Frontal cortex (tissue), 4 donors: ENCODE measurements around the gene FFAR1. TPM values are rescaled to one million over a fixed set of nuclear protein-coding genes. Genes with fewer than 3 reads are reported as not detected.

Source experiments
- DNase-seq, 2 donors: peaks; one replicate each; pipeline ENCODE4 v3.0.0; 2012; ENCODE audit warnings: low spot score in 2 of 2
- FAIRE-seq: peaks from 2 replicates; lab custom pipeline; 2012; peaks lifted over from hg19 to GRCh38; lab: Jason Lieb, UNC
- total RNA-seq: library from RNA; depleted of rRNA; stranded (reverse); fragments of >200 nt; gene quantifications from one replicate; pipeline ENCODE4 v1.2.3, GENCODE V29; 2014
- donor health status: control.
- donor health status: control.
- donor health status: control.

The FFAR1 gene
- total RNA-seq, 1 donor from 2014 or later = not detected

DNA sequence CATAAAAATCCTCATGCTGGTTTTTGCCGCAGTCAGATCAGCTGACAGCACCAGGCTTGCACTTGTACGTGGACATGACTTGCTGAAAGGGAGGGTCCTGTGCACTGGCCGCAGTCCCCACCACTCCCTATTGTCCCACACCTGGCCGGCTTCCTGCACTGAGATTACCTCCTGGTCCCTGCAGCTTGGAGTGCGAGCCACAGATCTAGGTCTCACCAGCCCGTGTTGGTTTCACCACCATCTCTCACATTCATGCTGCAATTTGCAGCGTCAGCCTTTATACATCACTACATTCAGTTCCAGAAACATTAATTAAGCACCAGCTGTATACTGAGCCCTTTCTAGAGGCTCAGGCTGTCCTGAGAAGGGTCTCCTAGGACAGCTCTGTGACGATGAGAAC lies 33.7 kb upstream of the FFAR1 start:
- FAIRE-seq = no peak
- no peak for DNase-seq

- no peak for FAIRE-seq
- no peak for DNase-seq
Observed at GRCh38 chr19:35314858-35315470, 32.7 kb upstream of the FFAR1 start.

GRCh38 chr19:35315883-35316282 lies 31.8 kb upstream of the FFAR1 start:
- no peak for DNase-seq

GRCh38 chr19:35316560-35316959 lies 31.1 kb upstream of the FFAR1 start:
- DNase-seq (no peak), FAIRE-seq (no peak)

More at GRCh38 chr19:35315883-35316282, 31.8 kb upstream of the FFAR1 start:
- no peak for FAIRE-seq

GRCh38 chr19:35317464-35318043 lies 30.1 kb upstream of the FFAR1 start:
- FAIRE-seq (no peak), DNase-seq (no peak)

DNA sequence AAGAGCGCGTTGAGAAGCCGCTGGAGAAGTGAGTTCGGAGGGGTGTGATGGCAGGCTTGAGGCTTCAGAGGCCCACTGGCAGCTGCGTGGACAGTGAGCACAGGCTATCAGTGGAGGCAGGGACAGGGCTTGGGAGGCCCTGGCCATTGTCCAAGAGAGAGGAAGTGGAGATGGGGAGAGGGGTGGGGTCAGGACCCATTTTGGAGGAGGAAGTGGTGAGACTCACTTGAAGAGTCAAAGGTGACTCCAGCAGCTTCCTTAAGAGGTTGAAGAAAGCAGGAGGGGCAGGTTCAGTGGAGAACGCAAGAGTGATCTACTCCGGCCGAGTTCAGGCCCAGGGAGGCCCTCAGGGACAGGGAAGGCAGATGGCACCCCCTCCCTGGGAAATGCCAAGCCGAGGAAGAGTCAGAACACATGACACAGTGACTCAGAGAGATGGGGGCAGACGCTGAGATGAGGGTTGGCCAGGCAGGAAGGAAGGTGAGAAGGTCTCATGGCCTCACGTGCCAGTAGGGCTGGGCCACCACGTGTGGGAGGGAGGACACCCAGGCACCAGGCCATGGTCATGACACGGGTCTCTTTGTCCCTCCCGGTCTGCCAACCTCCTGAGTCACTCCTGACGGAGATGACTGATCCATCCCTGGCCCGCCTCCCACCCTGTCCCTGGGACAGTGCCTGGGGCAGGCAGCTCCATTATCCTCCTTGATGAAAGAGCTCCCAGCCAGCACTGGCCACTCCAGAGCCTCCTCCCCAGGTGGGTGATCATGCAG lies 28.8 kb upstream of the FFAR1 start:
- DNase-seq = peak in 1 of 2 donors; percentile 47
- no peak for FAIRE-seq

- FAIRE-seq (no peak), DNase-seq (no peak)
Observed at GRCh38 chr19:35320065-35320713, 27.5 kb upstream of the FFAR1 start.

DNA sequence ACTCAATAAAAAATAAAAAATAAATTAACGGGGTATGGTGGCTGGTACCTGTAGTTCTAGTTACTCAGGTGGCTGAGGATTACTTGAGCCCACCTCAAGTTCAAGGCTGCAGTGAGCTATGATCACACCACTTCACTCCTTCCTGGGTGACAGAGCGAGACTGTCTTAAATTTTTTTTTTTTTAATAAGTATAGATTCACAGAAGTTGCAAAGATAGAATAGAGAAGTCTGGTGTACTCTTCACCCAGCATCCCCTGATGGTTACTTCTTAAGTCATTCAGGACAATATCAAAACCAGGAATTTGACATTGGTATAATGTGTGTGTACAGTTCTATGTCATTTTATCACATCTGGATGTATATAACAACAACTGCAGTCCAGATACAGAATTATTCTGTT lies 26.4 kb upstream of the FFAR1 start:
- FAIRE-seq = no peak
- no peak for DNase-seq

DNA sequence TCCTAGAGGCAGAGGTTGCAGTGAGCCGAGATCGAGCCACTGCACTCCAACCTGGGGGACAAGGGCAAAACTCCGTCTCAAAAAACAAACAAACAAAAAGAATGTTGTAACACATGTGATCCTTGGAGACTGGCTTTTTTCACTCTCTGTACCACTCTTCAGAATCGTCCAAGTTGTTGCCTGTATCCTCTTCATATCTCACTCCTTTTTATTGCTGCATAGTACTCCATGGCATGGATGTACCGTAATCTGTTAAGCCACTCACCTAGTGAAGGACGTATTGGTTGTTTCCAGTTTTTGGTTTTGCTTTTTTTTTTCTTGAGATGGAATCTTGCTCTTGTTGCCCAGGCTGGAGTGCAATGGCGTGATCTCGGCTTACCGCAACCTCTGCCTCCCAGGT lies 25.7 kb upstream of the FFAR1 start:
- DNase-seq (no peak), FAIRE-seq (no peak)

DNA sequence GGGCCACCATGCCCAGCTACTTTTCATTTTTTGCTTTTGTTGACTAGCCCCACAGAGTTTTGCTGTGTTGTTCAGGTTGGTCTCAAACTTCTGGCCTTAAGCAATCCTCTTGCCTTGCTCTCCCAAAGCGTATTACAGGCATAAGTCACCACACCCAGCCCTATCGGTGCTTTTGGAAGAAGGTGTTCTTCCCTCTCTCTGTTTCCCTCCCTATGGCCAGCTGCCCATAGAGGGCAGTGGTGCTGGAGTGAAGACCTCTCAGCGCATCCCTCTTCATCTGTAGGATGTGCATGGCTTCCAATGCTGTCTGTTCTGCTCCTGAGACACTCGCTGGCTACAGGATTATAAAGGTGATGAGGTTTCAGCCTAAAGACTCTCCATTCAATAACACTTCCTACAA lies 20.1 kb upstream of the FFAR1 start:
- no peak for DNase-seq
- FAIRE-seq = no peak

DNA sequence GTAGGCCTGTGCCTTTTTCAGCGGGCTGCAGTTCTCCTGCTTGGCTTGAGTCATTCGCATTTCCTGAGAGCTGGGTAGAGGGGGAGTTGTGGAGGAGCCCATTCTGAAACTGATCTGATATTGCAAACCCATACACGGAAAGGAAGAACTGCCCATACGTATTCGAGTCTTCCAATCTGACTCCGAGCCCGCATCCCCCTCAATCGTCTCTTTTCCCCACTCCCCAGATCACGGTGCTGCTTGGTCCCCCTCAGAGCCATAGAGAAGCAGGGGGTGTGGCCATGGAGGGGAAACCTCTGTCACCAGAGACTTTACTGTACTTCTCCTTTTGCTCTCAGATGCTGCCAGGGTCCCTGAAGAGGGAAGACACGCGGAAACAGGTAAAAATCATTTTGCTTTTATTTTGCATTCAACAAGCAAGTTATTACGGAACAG lies 18.8 kb upstream of the FFAR1 start, which contains the start of gene CD22:
Gene CD22, plus strand, starts transcription at position 337 of the 435 bp plus-strand sequence. CDS start 2,854 bp downstream, outside the sequence.
- no peak for DNase-seq

GRCh38 chr19:35329323-35329722 lies 18.4 kb upstream of the FFAR1 start:
- FAIRE-seq = no peak

More for the DNA sequence above, 18.8 kb upstream of the FFAR1 start, which contains the start of gene CD22:
- FAIRE-seq = no peak

GRCh38 chr19:35330475-35330874 lies 17.2 kb upstream of the FFAR1 start:
- DNase-seq = no peak
- no peak for FAIRE-seq

More at GRCh38 chr19:35329323-35329722, 18.4 kb upstream of the FFAR1 start:
- DNase-seq = no peak

DNA sequence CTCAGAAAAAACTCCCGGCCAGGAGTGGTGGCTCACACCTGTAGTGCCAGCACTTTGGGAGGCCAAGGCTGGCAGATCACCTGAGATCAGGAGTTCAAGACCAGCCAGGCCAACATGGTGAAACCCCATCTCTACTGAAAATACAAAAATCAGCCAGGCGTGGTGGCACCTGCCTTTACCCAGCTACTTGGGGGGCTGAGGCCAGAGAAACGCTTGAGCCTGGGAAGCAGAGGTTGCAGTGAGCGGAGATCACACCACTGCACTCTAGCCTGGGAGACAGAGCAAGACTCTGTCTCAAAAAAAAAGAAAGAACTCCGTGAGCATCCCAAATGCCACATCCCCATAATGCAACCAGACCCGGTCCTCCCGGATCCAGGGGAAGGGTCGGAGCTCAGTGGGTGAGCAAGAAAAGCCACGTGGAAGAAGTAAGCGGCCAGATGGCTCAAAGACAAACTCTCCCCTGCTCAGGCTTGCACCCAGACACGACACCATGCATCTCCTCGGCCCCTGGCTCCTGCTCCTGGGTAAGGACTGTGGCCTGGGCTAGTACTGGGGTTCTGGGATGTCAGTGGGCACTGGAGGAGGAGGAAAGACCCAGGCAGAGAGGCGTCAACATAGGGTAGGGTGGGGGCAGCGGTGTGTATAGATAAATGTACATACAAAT lies 16.0 kb upstream of the FFAR1 start:
- no peak for DNase-seq
- FAIRE-seq = no peak

- DNase-seq = no peak
- FAIRE-seq = no peak
Observed at GRCh38 chr19:35332817-35333216, 14.9 kb upstream of the FFAR1 start.

- FAIRE-seq (no peak), DNase-seq (no peak)
Observed at GRCh38 chr19:35334144-35334753, 13.5 kb upstream of the FFAR1 start.

DNA sequence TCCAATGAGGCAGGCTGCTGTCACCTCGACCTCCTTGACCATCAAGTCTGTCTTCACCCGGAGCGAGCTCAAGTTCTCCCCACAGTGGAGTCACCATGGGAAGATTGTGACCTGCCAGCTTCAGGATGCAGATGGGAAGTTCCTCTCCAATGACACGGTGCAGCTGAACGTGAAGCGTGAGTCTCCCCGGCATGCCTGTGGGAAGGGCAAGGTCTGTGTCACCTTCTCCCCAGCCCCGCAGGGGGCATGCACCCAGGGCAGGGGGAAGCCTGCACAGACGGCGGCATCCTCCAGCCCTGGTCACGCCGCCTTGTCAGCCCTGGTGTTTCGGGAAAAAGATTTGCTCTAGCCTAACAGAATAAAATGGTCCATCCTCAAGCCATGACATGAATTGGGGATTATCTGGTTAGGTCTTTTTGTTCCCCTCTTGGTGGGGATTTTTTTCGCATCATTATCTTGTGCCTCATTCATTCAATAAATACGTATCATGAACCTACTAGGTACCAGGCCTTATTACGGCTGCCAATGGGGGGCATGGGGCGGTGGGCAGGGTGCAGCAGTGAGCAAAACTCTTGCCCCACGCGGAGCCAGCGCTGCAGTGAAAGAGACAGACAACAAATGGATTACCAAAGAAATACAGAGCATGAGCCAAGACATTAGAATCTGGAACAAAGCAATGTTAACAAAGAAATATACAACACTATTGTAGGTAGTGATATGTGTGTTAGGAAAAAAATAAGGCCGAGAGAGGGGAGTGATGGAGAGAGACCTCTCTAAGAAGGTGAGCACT lies 11.3 kb upstream of the FFAR1 start:
- no peak for FAIRE-seq
- no peak for DNase-seq

DNA sequence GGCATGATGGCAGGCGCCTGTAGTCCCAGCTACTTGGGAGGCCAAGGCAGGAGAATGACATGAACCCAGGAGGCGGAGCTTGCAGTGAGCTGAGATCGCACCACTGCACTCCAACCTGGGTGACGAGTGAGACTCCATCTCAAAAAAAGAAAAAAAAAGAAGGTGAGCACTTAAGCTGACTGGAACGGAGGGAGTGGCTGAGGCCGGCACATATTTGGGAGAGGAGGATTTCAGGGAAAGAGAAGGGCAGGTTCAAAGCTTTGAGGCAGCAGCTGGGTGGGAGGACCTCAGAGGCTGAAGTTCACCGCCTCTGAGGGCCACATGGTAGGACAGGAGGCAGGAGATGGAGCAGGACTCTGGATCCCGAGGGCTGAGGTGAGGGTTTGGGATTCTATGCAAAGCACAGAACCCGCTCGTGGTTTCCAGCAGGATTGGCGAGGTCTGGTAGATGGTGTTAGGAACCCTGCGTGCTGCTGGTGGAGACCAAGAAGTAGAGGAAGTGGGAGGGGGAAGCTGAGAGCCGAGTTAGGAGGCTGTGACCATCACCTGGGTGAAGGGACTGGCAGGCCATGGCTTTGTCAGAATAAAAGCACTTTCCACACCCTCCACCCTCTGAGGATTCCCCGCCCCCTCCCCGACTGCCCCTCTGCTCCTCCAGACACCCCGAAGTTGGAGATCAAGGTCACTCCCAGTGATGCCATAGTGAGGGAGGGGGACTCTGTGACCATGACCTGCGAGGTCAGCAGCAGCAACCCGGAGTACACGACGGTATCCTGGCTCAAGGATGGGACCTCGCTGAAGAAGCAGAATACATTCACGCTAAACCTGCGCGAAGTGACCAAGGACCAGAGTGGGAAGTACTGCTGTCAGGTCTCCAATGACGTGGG lies 10.4 kb upstream of the FFAR1 start:
- no peak for FAIRE-seq
- no peak for DNase-seq
